Left ventricle myocardium inferior (tissue), 1 donor: Measurements from ENCODE around the gene LOC128125822.

Source experiments
- DNase-seq: peaks from one replicate; pipeline ENCODE4 v3.0.0-alpha.2; 2020
- H3K27ac ChIP-seq: fragments of 200-600 bp; replicated peaks from 2 replicates; pipeline ENCODE4 v1.8.0; 2021
- H3K27me3 ChIP-seq: fragments of 200-600 bp; 2 replicates; pipeline ENCODE4 v1.8.0; 2021; ENCODE audit warnings: low read depth
- H3K36me3 ChIP-seq: fragments of 200-600 bp; 2 replicates; pipeline ENCODE4 v1.8.0; 2021
- H3K4me1 ChIP-seq: fragments of 200-600 bp; 2 replicates; pipeline ENCODE4 v1.8.0; 2021
- H3K4me3 ChIP-seq: fragments of 200-600 bp; 2 replicates; pipeline ENCODE4 v1.8.0; 2021; ENCODE audit warnings: mild to moderate bottlenecking, moderate library complexity
- H3K9me3 ChIP-seq: fragments of 200-600 bp; replicated peaks from 2 replicates; pipeline ENCODE4 v1.8.0; 2021
- CTCF ChIP-seq: fragments of 200-600 bp; IDR thresholded peaks from 2 replicates; pipeline ENCODE4 v1.8.0; 2021; ENCODE audit warnings: antibody characterized with exemption, mild to moderate bottlenecking, borderline replicate concordance
- intact Hi-C: fragments of 100-400 bp; cut with micrococcal nuclease; formaldehyde crosslinking; loops from one replicate; pipeline ENCODE4 v1.11.0; 2022
- donor health status: DM: no; HTN: yes; CAD: no; lungs with severe emphysema.

Gene LOC128125822

GRCh38 chr6:63527658-63528514 is 44.4 kb upstream of the LOC128125822 start:
- H3K9me3 ChIP-seq, result no peaks in the 10 kb centered on the region
- TF ChIP-seq CTCF, result no peak
- intact Hi-C loops, result no loop called here
- no peaks in the 10 kb centered on the region for H3K27me3 ChIP-seq
- H3K4me3 ChIP-seq, result no peak overlapping the region
- no peak for DNase-seq
- H3K36me3 ChIP-seq, result no peaks in the 10 kb centered on the region
- H3K27ac ChIP-seq, result no peak overlapping the region
- no peaks in the 10 kb centered on the region for H3K4me1 ChIP-seq

DNA sequence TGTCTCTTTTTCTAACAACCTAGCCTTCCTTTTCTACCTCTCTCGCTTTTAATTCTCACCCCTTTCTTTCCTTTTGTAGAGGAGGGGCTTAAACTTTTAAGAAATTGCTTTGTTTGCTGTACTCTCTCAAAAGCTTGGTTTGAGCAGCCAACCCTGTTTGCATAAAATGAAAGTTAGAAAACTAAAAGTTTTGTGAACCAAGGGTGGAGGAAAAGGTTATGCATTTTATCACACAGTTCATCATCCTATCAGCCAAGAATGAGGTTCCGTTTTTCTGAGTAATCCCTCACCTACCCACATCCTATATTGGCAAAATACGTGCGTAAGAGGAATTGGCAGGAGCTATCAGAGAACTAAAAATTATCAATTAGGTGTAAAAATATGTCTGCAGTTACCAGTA is 42.8 kb upstream of the LOC128125822 start:
- Histone ChIP-seq H3K27ac (no peak overlapping the region), H3K4me1 (no peaks in the 10 kb centered on the region), H3K9me3 (no peaks in the 10 kb centered on the region), H3K4me3 (no peak overlapping the region), H3K27me3 (no peaks in the 10 kb centered on the region), H3K36me3 (no peaks in the 10 kb centered on the region)
- no peak for TF ChIP-seq CTCF
- no peak for DNase-seq
- intact Hi-C loops, result no loop called here

- Histone ChIP-seq H3K4me3 (no peak overlapping the region), H3K27ac (no peak overlapping the region), H3K27me3 (no peaks in the 10 kb centered on the region), H3K9me3 (no peaks in the 10 kb centered on the region), H3K36me3 (no peaks in the 10 kb centered on the region), H3K4me1 (no peaks in the 10 kb centered on the region)
- intact Hi-C loops, result no loop called here
- no peak for TF ChIP-seq CTCF
- DNase-seq, result no peak
Measured at GRCh38 chr6:63530182-63530581, 42.1 kb upstream of the LOC128125822 start.

- intact Hi-C loops, result no loop called here
- H3K27ac ChIP-seq, result no peak overlapping the region
- no peak for DNase-seq
- no peaks in the 10 kb centered on the region for H3K36me3 ChIP-seq
- H3K4me3 ChIP-seq, result no peak overlapping the region
- no peaks in the 10 kb centered on the region for H3K9me3 ChIP-seq
- H3K4me1 ChIP-seq, result no peaks in the 10 kb centered on the region
- no peaks in the 10 kb centered on the region for H3K27me3 ChIP-seq
- no peak for TF ChIP-seq CTCF
Measured at GRCh38 chr6:63530991-63531390, 41.3 kb upstream of the LOC128125822 start.

DNA sequence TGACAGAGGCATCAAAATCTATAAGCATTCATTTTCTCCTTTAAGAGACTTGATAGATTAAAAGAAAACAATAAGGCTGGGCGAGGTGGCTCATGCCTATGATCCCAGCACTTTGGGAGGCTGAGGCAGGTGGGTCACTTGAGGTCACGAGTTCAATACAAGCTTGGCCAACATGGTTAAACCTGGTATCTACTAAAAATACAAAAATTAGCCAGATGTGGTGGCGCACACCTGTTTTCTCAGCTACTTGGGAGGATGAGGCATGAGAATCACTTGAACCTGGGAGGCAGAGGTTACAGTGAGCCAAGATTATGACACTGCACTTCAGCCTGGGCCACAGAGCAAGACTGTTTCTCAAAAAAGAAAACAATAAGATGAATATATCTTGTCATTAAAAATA is 39.3 kb upstream of the LOC128125822 start:
- Histone ChIP-seq H3K4me1 (no peaks in the 10 kb centered on the region), H3K9me3 (no peaks in the 10 kb centered on the region), H3K27me3 (no peaks in the 10 kb centered on the region), H3K4me3 (no peak overlapping the region), H3K36me3 (no peaks in the 10 kb centered on the region), H3K27ac (no peak overlapping the region)
- no peak for DNase-seq
- TF ChIP-seq CTCF, result no peak
- intact Hi-C loops, result no loop called here
